HCT116 (cell line): ENCODE measurements around the gene CCBE1. TPM values are rescaled to one million over a fixed set of nuclear protein-coding genes. Genes with fewer than 3 reads are reported as not detected.
A peak's percentile ranks its signal among the peaks of the same experiment; 100 is the strongest.

ENCODE experiments used
- ATAC-seq: fragments of 200-7000 bp; cut with Tn5 transposase; 2 replicates; pipeline ENCODE4 v1.9.1; 2020; ENCODE audit warnings: mild to moderate bottlenecking, moderate library complexity
- BruUV-seq: library from RNA; stranded (reverse); fragments of 400-500 nt; replicated peaks from 2 replicates; lab custom pipeline; 2021; lab: Mats Ljungman, UMichigan
- CTCF ChIA-PET: fragments of 300-600 bp; sonication (Branson Sonifier 250); formaldehyde crosslinking; loops from one replicate; lab custom pipeline; 2021; ENCODE audit warnings: antibody characterized with exemption; lab: Charles Lee
- POLR2A ChIA-PET: fragments of 300-600, 350-600 bp; sonication (Branson Sonifier 250); formaldehyde crosslinking; loops from one replicate; lab custom pipeline; 2021; ENCODE audit warnings: antibody characterized with exemption; lab: Charles Lee
- RAD21 ChIA-PET, 2 experiments: fragments of 300-600 bp; sonication (Branson Sonifier 250); formaldehyde crosslinking; loops; one replicate each; lab custom pipeline; 2023; ENCODE audit warnings: low total read pairs in 2 of 2; ENCODE audit not compliant: uncharacterized antibody in 2 of 2, unreplicated experiment in 2 of 2, low non-redundant PET in 1 of 2; lab: Charles Lee
- DNase-seq: peaks from one replicate; pipeline ENCODE4 v3.0.0-alpha.2; 2010; ENCODE audit warnings: low read depth, low spot score
- H2AFZ ChIP-seq: fragments of 200-600 bp; shearing (Covaris generic), sonication (generic); 2 replicates; pipeline ENCODE4 v1.6.1; 2017; ENCODE audit warnings: low read depth, mixed run types, mixed read lengths, antibody characterized with exemption, low read length; ENCODE audit not compliant: poor library complexity, severe bottlenecking
- H3K27ac ChIP-seq: 2 replicates; pipeline ENCODE4 v1.5.1; 2012; ENCODE audit warnings: low read depth, low read length
- H3K27me3 ChIP-seq: fragments of 200-600 bp; sonication (generic); 2 replicates; pipeline ENCODE4 v1.6.1; 2016; ENCODE audit warnings: mixed run types, low read length, mixed read lengths; ENCODE audit not compliant: insufficient read depth
- H3K36me3 ChIP-seq, 2 experiments: fragments of 200-500 bp in 1 of 2; fragments of 200-600 bp in 1 of 2; sonication (Bioruptor generic) in 1 of 2; sonication (generic) in 1 of 2; 2 replicates each; pipeline versions ENCODE4 v1.5.1 to v1.6.1; 2014 to 2016; ENCODE audit warnings: low read length in 2 of 2, inconsistent platforms in 1 of 2, mixed read lengths in 1 of 2, mixed run types in 1 of 2; ENCODE audit not compliant: insufficient read depth in 2 of 2, control insufficient read depth in 1 of 2
- H3K4me1 ChIP-seq, 2 experiments: fragments of 200-600 bp in 1 of 2; sonication (generic) in 1 of 2; 2 replicates each; pipeline versions ENCODE4 v1.5.1 to v1.6.1; 2012 to 2017; ENCODE audit warnings: low read length in 2 of 2, inconsistent platforms in 1 of 2, mild to moderate bottlenecking in 1 of 2, mixed read lengths in 1 of 2, mixed run types in 1 of 2, moderate library complexity in 1 of 2; ENCODE audit not compliant: insufficient read depth in 2 of 2, control insufficient read depth in 1 of 2
- H3K4me2 ChIP-seq: fragments of 200-600 bp; sonication (generic); 2 replicates; pipeline ENCODE4 v1.6.1; 2017; ENCODE audit warnings: mixed run types, low read length, mixed read lengths
- H3K4me3 ChIP-seq, 2 experiments: fragments of 200-600 bp in 1 of 2; sonication (generic) in 1 of 2; replicated peaks in 1 of 2; 2 replicates each; pipeline ENCODE4 v1.5.1; 2011 to 2016; ENCODE audit warnings: low read length in 2 of 2, control low read depth in 1 of 2, low read depth in 1 of 2, mild to moderate bottlenecking in 1 of 2, mixed read lengths in 1 of 2, mixed run types in 1 of 2
- H3K79me2 ChIP-seq: fragments of 200-600 bp; sonication (generic); 2 replicates; pipeline ENCODE4 v1.6.1; 2017; ENCODE audit warnings: mild to moderate bottlenecking, mixed run types, low read length, moderate library complexity, mixed read lengths; ENCODE audit not compliant: insufficient read depth
- H3K9ac ChIP-seq: fragments of 200-600 bp; sonication (generic); 2 replicates; pipeline ENCODE4 v1.6.1; 2016; ENCODE audit warnings: low read length, mixed read lengths
- H3K9me2 ChIP-seq: fragments of 200-600 bp; sonication (generic), shearing (Covaris generic); 2 replicates; pipeline ENCODE4 v1.6.1; 2017; ENCODE audit warnings: mixed run types, mild to moderate bottlenecking, moderate library complexity; ENCODE audit not compliant: insufficient read depth
- H3K9me3 ChIP-seq, 2 experiments: fragments of 200-500 bp in 1 of 2; fragments of 200-600 bp in 1 of 2; sonication (Bioruptor generic) in 1 of 2; sonication (generic) in 1 of 2; 2 replicates each; pipeline ENCODE4 v1.6.1; 2014 to 2017; ENCODE audit warnings: low read length in 2 of 2, mixed read lengths in 2 of 2, inconsistent platforms in 1 of 2, low read depth in 1 of 2, mild to moderate bottlenecking in 1 of 2, mixed run types in 1 of 2, moderate library complexity in 1 of 2; ENCODE audit not compliant: control insufficient read depth in 1 of 2, insufficient read depth in 1 of 2
- H4K20me1 ChIP-seq: fragments of 200-600 bp; sonication (generic), shearing (Covaris generic); 2 replicates; pipeline ENCODE4 v1.6.1; 2017; ENCODE audit warnings: mixed run types, mild to moderate bottlenecking, moderate library complexity; ENCODE audit not compliant: insufficient read depth
- CEBPB ChIP-seq: IDR thresholded peaks from 2 replicates; pipeline ENCODE4 v1.6.1; 2012; ENCODE audit warnings: low read depth
- JUND ChIP-seq: IDR thresholded peaks from 2 replicates; pipeline ENCODE4 v1.6.1; 2012
- POLR2AphosphoS5 ChIP-seq: IDR thresholded peaks from 2 replicates; pipeline ENCODE4 v1.6.1; 2011; ENCODE audit warnings: mild to moderate bottlenecking, low read depth, low read length, moderate library complexity
- RAD21 ChIP-seq: IDR thresholded peaks from 2 replicates; pipeline ENCODE4 v1.6.1; 2012; ENCODE audit warnings: low read depth, mild to moderate bottlenecking
- SP1 ChIP-seq: IDR thresholded peaks from 2 replicates; pipeline ENCODE4 v1.6.1; 2012; ENCODE audit warnings: low read depth
- ZNF274 ChIP-seq: fragments of 200-500 bp; sonication (Bioruptor generic); IDR thresholded peaks from 2 replicates; pipeline ENCODE4 v1.6.1; 2014; ENCODE audit warnings: mild to moderate bottlenecking, low read depth, low read length, inconsistent platforms
- intact Hi-C: fragments of 100-400 bp; cut with micrococcal nuclease; formaldehyde crosslinking; loops from 2 replicates; pipeline ENCODE4 v1.10.0; 2022
- total RNA-seq: library from RNA; stranded (reverse); gene quantifications from one replicate; pipeline ENCODE4 v1.2.1, GENCODE V29; 2021; ENCODE audit not compliant: unreplicated experiment
- TF ChIP-seq, protein P1 (sequence below): IDR thresholded peaks from 2 replicates; pipeline ENCODE4 v1.6.1; 2012
- TF ChIP-seq, protein P2 (sequence below): IDR thresholded peaks from 2 replicates; pipeline ENCODE4 v1.6.1; 2012; ENCODE audit warnings: low read depth

CCBE1 gene
- total RNA-seq, 1 experiment from 2014 or later, result 0.84 TPM

DNA sequence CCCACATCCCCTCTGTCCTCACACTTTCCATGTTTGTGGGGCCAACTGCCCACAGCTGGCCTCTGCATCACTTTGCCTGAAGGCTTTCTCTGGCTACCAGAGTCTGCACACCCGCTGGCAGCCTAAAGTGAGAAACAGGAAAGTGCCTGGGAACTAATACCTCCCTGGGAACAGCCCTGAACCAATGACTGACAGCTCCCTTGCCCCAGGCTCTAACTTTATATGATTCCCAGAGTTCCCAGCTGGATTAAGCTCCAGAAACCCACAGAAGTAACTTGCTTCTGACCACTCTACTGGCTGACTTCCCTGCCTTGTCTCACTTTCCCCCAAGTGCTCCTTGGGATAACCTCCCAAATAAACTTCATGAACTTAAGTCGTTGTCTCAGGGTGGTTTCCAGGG is 178.5 kb downstream of the CCBE1 start:
- H3K4me2 ChIP-seq, result no peak overlapping the region
- H3K4me1 ChIP-seq, result peaks cover 3 to 5% of the 10 kb centered on the region in 2 experiments
- ChIA-PET CTCF (no interaction called here), POLR2A (no interaction called here), RAD21 (no interaction called here)
- intact Hi-C loops, result no loop called here
- DNase-seq, result no peak
- no peaks in the 10 kb centered on the region for H3K9me2 ChIP-seq
- H3K27ac ChIP-seq, result no peak overlapping the region
- no peaks in the 10 kb centered on the region for H3K9me3 ChIP-seq
- peaks cover 21% of the 10 kb centered on the region for H3K27me3 ChIP-seq
- BruUV-seq, result no TSS peak
- H3K36me3 ChIP-seq, result no peaks in the 10 kb centered on the region
- H3K9ac ChIP-seq, result no peak overlapping the region
- ATAC-seq, result no peak
- H3K79me2 ChIP-seq, result no peaks in the 10 kb centered on the region
- no peak overlapping the region for H2AFZ ChIP-seq
- H4K20me1 ChIP-seq, result no peaks in the 10 kb centered on the region
- no peak for TF ChIP-seq SP1
- TF ChIP-seq ZNF274, result no peak
- TF ChIP-seq POLR2AphosphoS5, result no peak
- no peak overlapping the region for H3K4me3 ChIP-seq

DNA sequence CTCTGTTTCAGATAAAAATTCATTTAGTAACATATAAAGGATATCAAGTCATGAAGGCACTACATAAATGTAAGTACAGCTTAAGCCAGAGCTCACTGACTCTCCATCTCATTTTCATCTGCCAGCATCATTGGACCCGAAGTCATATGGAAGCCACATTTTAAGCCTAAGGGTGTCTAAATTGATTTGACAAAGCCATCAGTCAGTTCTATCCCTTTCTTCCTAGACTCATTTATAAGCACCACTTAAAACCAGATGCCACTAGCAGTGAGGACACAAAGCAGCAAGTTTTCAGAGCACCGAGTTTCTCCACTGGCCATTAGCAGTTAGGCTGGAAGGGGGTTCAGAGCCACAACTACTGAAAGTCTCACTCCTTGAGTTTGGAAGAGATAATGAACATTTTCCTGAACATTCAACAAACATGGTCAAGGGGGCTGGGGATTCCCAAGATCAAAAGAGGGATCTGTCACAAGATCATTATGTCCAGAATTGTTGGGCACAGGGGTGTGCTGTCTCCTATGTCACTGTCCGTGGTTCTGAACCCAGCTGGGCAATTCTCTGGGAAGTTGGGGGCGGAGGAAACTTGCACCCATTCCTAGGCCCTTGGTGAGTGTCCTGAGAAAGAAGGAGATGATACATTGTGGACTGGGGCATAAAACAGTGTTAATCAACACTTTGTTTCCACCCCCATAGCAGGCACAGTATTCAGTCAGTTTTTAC is 179.6 kb downstream of the CCBE1 start:
- Histone ChIP-seq H3K9me2 (no peaks in the 10 kb centered on the region), H3K27me3 (peaks cover 26% of the 10 kb centered on the region), H3K79me2 (no peaks in the 10 kb centered on the region), H2AFZ (no peak overlapping the region), H3K9me3 (no peaks in the 10 kb centered on the region), H4K20me1 (no peaks in the 10 kb centered on the region), H3K4me2 (no peak overlapping the region), H3K9ac (no peak overlapping the region), H3K4me1 (peaks cover 3 to 5% of the 10 kb centered on the region in 2 experiments), H3K27ac (no peak overlapping the region), H3K36me3 (no peaks in the 10 kb centered on the region), H3K4me3 (no peak overlapping the region)
- ATAC-seq (no peak), DNase-seq (no peak)
- POLR2A ChIA-PET, result no interaction called here
- intact Hi-C loops, result no loop called here
- TF ChIP-seq, protein P1, sequence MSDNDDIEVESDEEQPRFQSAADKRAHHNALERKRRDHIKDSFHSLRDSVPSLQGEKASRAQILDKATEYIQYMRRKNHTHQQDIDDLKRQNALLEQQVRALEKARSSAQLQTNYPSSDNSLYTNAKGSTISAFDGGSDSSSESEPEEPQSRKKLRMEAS, result no peak
- TF ChIP-seq RAD21 (no peak), JUND (no peak), CEBPB (no peak)
- TF ChIP-seq, protein P2, sequence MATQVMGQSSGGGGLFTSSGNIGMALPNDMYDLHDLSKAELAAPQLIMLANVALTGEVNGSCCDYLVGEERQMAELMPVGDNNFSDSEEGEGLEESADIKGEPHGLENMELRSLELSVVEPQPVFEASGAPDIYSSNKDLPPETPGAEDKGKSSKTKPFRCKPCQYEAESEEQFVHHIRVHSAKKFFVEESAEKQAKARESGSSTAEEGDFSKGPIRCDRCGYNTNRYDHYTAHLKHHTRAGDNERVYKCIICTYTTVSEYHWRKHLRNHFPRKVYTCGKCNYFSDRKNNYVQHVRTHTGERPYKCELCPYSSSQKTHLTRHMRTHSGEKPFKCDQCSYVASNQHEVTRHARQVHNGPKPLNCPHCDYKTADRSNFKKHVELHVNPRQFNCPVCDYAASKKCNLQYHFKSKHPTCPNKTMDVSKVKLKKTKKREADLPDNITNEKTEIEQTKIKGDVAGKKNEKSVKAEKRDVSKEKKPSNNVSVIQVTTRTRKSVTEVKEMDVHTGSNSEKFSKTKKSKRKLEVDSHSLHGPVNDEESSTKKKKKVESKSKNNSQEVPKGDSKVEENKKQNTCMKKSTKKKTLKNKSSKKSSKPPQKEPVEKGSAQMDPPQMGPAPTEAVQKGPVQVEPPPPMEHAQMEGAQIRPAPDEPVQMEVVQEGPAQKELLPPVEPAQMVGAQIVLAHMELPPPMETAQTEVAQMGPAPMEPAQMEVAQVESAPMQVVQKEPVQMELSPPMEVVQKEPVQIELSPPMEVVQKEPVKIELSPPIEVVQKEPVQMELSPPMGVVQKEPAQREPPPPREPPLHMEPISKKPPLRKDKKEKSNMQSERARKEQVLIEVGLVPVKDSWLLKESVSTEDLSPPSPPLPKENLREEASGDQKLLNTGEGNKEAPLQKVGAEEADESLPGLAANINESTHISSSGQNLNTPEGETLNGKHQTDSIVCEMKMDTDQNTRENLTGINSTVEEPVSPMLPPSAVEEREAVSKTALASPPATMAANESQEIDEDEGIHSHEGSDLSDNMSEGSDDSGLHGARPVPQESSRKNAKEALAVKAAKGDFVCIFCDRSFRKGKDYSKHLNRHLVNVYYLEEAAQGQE, result peak; percentile 76
- no TSS peak for BruUV-seq
- RAD21 ChIA-PET, result no interaction called here
- CTCF ChIA-PET, result no interaction called here
